PC-9 (cell line): ENCODE data around the gene DIDO1.

Experiments
- CTCF ChIP-seq: fragments of 200-600 bp; sonication (generic); conservative IDR thresholded peaks from 2 replicates; pipeline ENCODE4 v1.6.1; 2017; ENCODE audit warnings: mixed run types, antibody characterized with exemption, mild to moderate bottlenecking, moderate library complexity
- EZH2 ChIP-seq: fragments of 200-600 bp; sonication (generic); IDR thresholded peaks from 2 replicates; pipeline ENCODE4 v1.8.0; 2017; ENCODE audit warnings: antibody characterized with exemption, low read depth

GRCh38 chr20:62914436-62914835 is 11.9 kb downstream of the DIDO1 start:
- TF ChIP-seq CTCF: no peak
- no peak for TF ChIP-seq EZH2
